Neural cell (in vitro differentiated cells): ENCODE results near the gene RGR. TPM values are rescaled to one million over a fixed set of nuclear protein-coding genes. Genes with fewer than 3 reads are reported as not detected.

Experiments
- polyA plus RNA-seq: library from polyadenylated mRNA; depleted of rRNA; stranded (reverse); fragments of >200 nt; gene quantifications from 2 replicates; pipeline ENCODE4 v1.2.3, GENCODE V29; 2014

RGR gene
- polyA plus RNA-seq, 1 donor from 2014 or later: not detected

Other genes with a start within 250 kb of the RGR start
- gene GHITM, start 105.5 kb upstream of the RGR start, polyA plus RNA-seq: 280 and 306 TPM in 2 replicates
- gene GPR15LG, start 71.3 kb upstream of the RGR start, polyA plus RNA-seq: not detected in 2 replicates
- gene CDHR1, start 50.5 kb upstream of the RGR start, polyA plus RNA-seq: 1.9 and 3.3 TPM in 2 replicates
- not detected in 2 replicates for gene LRIT2, start 19.5 kb upstream of the RGR start, polyA plus RNA-seq
- gene LRIT1, start 3.5 kb upstream of the RGR start, polyA plus RNA-seq: not detected in 2 replicates
- gene CCSER2, start 83.5 kb downstream of the RGR start, polyA plus RNA-seq: 35.1 and 38.3 TPM in 2 replicates